HG03520 (cell line): Measurements from ENCODE around the gene RIPK3.
A peak's percentile ranks its signal among the peaks of the same experiment; 100 is the strongest.
"Not testable (repeated sequence)": the region's sequence is repeated elsewhere in the genome, so short reads cannot be mapped to it uniquely, and the experiment has no call there.

Source experiments
- ATAC-seq: cut with Tn5 transposase; IDR thresholded peaks from one replicate; pipeline ENCODE4 v1.9.1; 2021; ENCODE audit warnings: mild to moderate bottlenecking, moderate library complexity; ENCODE audit not compliant: unreplicated experiment

RIPK3 gene

DNA sequence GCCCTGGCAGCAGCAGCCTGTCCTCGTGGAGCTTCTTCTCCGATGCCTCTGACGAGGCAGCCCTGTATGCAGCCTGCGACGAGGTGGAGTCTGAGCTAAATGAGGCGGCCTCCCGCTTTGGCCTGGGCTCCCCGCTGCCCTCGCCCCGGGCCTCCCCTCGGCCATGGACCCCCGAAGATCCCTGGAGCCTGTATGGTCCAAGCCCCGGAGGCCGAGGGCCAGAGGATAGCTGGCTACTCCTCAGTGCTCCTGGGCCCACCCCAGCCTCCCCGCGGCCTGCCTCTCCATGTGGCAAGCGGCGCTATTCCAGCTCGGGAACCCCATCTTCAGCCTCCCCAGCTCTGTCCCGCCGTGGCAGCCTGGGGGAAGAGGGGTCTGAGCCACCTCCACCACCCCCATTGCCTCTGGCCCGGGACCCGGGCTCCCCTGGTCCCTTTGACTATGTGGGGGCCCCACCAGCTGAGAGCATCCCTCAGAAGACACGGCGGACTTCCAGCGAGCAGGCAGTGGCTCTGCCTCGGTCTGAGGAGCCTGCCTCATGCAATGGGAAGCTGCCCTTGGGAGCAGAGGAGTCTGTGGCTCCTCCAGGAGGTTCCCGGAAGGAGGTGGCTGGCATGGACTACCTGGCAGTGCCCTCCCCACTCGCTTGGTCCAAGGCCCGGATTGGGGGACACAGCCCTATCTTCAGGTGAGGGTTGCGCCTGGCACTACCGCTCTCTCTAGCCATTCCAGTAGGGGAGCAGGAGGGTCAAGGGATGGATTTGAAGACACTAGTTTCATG lies 30.3 kb upstream of the RIPK3 start:
- ATAC-seq, result no peak

DNA sequence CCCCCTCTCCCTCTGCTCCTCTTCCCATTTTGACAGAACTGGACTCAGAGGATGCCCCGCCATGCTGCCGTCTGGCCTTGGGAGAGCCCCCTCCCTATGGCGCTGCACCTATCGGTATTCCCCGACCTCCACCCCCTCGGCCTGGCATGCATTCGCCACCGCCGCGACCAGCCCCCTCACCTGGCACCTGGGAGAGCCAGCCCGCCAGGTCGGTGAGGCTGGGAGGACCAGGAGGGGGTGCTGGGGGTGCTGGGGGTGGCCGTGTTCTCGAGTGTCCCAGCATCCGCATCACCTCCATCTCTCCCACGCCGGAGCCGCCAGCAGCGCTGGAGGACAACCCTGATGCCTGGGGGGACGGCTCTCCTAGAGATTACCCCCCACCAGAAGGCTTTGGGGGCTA lies 29.7 kb upstream of the RIPK3 start:
- no peak for ATAC-seq

DNA sequence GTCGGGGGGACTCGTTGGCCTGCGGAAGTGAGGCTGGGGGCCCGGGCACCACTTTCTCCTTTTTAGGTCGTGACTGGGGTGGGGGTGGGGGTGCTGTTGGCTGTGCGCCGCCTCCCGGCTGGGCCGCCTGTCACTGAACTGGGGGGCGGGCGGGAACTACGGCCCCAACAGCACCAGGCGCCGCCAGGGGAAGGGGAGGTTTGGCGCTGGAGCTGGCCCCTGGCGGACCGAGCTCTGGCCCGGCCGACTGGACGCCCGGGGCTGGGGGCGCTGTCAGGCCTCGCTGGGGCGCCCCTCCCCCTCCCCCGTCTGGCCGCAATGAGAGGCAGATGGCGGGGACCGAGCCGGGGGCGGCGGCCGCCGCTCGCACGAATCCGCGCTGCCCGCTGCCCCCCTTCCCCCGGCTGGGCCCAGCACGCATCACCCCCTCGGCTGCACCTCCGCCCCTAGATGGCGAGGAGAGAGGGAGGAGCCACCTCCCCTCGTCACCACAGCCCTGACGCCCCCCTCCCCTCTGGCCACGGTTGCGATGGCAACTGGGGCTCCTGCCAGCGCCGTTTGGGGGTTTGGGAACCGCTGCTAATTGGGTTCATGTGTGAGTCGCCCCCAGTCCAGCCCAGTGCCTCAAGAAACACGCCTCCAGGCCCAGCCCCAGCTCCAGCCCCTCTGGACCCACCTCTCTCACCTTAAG lies 28.9 kb upstream of the RIPK3 start:
- ATAC-seq, result no peak

DNA sequence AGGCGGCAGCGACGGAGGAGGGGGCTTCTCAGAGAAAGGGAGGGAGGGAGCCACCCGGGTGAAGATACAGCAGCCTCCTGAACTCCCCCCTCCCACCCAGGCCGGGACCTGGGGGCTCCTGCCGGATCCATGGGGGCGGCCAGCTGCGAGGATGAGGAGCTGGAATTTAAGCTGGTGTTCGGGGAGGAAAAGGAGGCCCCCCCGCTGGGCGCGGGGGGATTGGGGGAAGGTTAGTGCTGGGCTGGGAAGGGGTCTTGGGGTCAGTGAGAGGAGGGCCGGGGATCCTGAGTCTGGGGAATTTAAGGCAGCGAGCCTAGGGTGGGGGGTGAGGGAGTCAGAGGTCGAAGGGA lies 28.4 kb upstream of the RIPK3 start:
- ATAC-seq, result no peak

DNA sequence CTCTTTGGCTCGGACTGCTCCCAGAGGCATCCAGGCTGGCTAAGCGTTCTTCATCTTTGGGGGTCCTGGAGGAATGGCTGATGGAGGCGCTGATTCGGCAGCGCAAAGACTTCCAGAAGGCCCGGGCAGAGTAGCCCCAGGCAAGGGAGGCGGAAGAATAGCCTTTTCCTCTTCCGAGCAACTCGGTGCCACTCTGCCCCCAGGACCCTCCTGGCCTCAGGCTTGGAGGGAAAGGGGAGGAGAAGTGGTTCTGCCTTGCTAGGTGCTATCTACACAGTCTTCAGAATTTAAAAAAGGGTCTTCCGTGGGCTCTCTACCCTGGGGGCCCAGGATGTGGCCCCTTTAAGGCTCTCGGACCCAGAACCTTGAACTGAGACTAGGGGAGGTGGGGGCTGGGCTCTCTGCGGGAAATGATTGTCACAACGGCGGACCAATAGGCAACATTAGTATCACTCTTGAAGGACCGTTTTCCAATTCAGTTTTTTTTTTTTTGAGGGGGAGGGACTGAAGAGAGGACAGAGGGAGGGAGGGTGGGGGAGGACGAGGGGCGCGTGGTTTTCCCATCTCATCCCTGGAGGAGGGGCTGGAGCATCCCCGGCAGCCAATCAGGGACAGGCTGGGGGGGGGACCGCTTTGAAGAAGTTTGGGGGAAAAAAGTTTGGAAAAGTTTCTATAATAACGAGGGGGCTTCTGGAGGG lies 27.9 kb upstream of the RIPK3 start, which contains the start of gene NFATC4:
Gene NFATC4 (plus strand): TSS at position 671 of the 698 bp plus-strand sequence. CDS start 157 bp downstream, outside the sequence.
- ATAC-seq, result no peak

DNA sequence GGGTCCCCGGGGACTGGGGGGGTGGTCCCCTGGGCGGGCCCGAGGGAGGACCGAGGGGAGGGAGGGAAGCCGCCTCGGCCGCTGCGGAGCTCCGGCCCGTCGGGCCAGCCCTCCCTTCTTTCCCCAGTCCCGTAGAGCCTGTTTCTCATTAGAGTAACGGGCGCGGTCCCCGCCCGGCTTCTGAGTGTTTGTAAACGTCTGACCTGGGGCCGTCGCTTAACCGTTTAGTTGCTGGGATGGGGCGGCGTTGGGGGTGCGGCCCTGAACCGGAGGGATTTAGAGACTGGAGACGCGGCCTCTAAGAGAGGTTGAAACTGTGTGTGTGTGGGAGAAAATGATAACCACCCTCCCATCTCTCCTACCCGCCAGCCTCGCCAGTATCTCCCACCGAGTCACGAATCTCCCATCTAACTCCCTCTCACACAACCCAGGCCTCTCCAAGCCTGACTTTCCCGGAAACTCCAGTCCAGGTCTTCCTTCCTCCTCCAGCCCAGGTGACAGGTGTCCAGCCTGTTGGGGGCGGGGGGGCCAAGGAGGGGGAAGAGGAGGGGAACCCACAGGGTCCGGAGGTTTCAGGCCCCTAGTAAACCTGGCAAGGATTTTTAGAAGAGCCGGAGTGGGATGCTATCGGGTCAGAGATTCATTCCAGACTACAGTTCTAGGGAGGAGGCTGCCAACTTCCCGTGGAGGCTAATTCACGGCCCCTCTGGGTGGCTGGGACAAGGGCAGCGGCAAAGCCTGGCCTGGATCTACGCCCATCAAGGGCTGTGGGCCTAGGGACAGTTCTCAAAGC lies 27.1 kb upstream of the RIPK3 start:
- ATAC-seq, result peak; percentile 43

DNA sequence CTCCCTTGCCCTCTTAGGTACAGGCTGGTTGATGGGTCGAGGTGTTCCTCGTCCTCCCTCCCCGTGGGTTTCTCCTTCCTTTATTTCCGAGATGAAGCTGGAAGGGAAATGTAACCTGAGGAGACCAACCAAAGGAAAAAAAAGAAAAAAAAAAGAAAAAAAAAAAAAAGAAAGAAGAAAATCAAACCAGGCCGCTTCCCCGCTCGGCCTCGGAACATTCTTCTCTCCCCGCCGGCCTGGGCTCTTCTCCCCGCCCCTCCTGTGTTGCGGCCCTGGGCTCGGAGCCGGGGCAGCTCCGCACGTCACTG lies 26.6 kb upstream of the RIPK3 start:
- ATAC-seq, result peak; percentile 40

DNA sequence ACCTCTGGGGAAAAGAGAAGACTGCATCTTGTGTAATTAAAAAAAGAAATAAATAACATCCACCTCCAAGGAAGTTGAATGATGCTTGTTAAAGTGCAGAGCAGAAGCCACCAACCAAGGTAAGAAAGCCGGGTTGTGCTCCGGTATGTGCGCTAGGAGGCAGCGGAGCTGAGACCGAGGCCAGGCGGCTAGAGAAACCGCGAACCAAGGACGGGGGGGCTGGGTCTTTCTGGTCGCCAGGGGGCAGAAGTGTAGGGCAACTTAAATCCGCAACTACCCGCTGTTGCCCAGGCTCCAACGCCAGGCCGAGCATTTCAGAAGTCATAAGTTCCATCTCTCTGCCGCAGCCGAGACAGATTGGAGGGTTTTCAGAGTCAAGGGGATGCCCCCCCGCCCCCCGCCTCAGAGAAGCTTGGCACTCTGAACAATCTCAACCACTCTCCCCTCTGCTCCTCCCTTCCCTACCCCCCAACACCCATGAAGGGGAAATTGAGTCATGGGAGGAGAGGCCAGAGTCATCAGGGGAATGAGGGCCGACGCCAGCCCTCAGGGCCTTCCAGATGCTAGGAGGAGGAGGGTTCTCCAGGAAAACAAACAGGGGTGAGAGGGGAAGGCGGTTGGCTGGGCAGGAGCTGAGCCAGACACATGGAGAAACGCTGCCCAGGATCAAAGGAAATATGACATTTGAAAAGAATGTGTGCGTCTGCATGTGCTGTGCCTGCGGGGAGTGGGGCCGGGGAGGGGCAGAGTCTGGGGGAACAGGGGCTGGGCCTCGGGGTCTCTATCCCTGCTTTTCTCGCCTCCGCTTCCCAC lies 26.0 kb upstream of the RIPK3 start:
- ATAC-seq, result peak; percentile 34

DNA sequence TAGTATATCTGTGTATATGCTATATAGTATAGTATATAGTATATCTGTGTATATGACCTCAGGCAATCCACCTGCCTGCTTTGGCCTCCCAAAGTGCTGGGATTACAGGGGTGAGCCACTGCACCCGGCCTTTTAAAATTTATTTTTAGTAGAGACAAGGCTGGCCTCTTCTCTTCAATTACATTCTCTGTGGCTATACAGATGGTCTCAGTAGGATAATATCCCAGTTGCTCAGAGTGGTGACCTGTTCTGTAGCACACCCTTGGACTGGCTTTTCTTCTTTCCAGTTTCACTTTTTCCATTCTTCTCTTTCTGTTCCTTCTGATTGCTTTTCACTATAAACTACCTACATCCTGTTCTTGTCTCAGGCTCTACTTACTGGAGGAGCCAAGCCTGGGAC lies 25.1 kb upstream of the RIPK3 start:
- no peak for ATAC-seq

DNA sequence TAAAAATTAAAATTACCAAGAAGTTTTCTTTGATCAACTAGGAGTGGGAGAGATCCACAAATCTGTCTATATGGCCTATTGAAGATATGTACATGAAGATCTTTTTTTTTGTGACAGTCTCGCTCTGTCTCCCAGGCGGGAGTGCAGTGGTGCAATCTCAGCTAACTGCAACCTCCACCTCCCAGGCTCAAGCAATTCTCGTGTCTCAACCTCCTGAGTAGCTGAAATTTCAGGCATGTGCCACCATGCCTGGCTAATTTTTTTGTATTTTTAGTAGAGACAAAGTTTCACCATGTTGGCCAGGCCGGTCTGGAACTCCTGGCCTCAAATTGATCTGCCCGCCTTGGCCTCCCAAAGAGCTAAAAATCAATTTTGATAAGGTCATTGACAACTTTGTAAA lies 23.6 kb upstream of the RIPK3 start:
- no peak for ATAC-seq

DNA sequence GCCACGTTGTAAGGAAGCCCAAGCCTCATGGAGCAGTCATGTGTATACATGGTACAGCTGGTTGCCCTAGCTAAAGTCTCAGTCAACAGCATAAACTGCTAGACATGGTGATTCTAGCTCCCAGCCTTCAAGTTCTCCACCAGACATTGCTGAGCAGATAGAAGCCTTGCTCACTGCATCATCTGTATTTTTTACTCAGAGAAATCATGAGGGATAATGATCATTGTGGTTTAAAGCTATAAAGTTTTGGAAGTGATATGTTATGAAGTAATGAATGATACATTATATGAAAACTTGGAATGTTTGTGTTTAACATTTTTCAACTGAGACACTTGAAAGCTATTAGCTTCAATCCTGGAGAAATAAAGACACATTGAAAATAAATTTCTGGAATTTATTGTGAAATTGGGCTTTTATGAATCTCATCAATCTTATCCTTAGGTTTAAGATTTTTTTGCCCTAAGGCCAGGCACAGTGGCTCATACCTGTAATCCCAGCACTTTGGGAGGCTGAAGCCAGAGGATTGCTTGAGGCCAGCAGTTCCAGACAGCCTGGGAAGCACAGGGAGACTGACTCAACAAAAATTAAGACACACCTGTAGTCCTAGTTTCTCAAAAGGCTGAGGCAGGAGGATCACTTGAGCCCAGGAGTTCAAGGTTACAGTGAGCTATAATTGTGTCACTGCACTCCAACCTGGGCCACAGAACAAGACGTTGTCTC lies 22.6 kb upstream of the RIPK3 start:
- no peak for ATAC-seq

DNA sequence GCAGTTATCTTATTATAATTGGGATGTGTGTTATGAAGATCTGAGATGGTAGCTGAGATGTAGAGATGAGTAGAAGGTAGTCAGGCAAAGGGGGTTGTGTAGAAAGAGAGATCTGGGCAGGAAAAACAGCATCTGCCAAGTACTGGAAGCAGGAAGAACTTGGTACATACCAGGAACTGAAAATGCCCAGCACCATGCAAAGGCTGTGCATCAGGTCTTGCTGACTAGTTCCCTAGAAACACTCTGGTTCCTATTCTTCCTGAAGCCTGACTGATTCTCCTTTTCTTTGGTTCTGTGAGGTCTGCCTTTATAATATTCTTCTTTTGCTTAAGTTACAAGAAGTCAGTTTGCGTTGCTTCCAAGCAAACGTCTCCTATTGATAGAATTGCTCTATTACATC lies 21.5 kb upstream of the RIPK3 start:
- ATAC-seq, result no peak

DNA sequence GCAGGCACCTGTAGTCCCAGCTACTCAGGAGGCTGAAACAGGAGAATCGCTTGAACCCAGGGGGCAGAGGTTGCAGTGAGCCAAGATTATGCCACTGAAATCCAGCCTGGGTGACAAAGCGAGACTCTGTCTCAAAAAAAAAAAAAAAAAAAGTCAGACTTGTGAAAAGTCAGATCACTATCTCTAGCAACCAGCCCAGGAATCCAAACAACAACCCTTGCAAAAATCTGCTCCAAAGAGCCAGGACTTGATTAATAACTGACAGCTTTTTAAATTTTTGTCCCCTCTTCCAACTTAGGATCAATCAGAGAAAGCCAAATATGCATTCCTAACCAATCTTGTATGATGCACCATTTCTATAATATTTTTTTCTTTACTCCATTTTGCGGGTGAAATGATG lies 20.5 kb upstream of the RIPK3 start:
- no peak for ATAC-seq

DNA sequence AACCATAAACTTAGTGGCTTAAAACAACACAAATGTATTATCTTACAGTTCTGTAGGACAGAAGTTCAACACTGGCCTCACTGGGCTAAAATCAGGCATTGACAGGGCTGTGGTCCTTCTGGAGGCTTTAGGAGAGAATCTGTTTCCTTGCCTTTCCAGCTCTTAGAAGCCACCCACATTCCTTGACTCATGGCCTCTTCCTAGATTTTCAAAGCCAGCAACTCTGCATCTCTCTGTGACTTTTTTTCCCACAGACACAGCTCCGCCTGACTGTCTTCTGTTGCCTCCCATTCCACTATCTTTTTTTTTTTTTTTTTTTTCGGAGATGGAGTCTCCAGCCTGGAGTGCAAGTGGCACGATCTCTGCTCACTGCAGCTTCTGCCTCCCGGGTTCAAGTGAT lies 16.4 kb upstream of the RIPK3 start:
- no peak for ATAC-seq

DNA sequence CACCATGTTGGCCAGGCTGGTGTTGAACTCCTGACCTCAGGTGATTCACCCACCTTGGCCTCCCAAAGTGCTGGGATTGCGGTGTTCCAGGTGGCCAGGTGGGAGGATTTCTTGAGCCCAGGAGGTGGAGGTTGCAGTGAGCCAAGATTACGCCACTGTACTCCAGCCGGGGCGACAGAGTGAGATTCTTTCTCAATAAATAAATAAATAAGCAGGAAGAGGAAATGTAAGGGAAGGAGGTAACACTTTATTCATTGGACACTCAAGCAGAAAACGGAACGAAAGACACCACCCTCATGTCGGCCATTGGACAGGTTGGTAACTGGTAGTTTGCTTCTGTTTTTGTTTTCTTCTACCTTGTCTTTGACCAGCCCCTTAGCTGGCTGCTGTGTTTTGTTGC lies 15.2 kb upstream of the RIPK3 start:
- no peak for ATAC-seq

DNA sequence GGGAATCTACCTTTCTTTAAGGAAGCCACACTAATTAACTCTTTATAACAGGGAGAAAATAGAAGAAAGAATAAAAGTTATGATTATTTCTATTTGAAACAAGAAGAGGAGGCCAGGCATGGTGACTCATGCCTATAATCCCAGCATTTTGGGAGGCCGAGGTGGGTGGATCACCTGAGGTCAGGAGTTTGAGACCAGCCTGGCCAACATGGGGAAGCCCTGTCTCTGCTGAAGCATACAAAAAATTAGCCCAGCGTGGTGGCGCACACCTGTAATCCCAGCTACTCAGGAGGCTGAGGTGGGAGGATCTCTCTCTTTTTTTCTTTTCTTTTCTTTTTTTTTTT lies 14.7 kb upstream of the RIPK3 start:
- not testable (repeated sequence) for ATAC-seq

DNA sequence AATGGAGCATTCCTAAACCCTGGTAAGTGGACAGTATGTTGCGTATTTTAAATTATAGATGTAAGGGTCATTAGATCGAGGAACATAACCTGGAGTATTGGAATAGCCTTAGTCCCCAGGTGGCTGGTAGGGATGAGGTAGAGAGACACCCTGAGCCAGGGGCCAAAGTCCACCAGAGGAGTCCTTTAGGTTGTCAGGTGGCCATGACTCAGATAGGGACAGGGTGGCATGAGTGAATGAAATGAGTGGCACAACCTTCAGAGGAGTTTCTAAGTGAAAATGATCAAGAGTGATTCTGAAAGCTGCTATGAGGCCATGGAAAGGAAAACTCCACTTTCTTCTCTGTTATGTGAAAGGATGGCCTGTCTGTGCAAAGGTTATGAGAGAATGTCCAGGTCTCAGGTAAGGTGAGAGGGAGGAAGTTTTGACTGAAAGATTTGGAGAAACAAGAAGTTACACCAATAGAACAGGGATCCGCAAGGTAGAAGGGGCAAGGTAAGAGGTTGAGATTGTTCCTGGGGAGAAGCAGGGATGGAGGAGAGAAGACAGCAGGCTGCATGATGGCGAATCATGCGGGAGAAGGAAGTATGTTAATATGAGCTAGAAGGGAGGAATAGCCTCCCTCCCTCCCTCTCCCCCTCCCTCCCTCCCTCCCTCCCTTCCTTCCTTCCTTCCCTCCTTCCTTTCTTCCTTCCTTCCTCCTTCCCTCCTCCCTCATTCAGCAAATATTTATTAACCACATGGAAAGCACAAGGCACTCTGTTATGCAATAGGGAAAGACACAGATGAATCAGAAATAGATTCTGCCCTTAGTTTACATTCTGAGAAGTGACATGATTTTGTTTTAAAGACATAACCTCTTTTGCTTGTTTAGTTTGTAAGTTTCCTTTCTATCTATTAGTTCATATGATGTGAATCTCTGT lies 14.0 kb upstream of the RIPK3 start:
- no peak for ATAC-seq

DNA sequence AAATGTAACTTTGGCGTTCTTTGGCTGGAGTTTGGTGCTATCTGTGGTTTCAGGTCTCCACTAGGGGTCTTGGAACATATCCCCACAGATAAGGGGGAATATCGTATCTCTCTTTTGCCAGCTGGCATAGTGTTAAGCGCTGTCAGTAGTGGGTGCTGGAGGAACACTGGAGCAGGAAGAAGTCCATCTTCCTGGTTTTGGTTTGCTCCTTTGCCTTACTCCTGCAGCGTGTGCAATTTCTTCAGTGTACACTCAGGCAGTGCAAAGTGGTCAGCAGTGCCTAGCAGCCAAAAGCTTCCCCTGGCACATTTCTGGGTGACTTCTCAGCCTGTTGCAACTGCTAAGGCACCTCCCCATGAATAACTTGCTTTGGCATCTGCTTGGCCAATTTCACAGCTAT lies 11.7 kb upstream of the RIPK3 start:
- no peak for ATAC-seq

DNA sequence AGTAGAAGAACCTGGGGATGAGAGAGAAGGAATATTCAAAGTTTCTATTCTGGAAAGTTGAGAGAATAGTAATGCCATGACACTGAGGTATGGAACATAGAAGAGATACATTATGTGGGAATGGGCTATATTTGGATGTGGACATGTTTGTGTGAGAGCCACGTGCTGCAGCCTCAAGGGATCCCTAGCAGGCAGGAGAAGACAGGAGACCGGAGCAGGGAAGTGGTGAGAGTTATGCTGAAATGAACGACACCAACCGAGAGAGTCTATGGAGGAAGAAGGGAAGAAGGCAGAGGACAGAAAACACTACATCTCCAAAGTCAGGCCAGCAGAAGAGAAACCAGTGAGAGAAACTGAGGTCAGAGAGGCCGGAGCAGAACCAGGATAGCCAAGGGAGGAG lies 10.0 kb upstream of the RIPK3 start:
- ATAC-seq, result no peak
